ENCODE measurements around the gene ZNF526. TPM values are rescaled to one million over a fixed set of nuclear protein-coding genes. Genes with fewer than 3 reads are reported as not detected.

The ZNF526 gene
- total and polyA plus RNA-seq, 2 donors from 2014 or later, result 2.6 to 11.6 TPM

- Histone ChIP-seq H3K36me3 (ENCODE audit: control insufficient read depth in 2 of 3, insufficient read depth in 3 of 3, low read length in 3 of 3) (peaks cover 0 to 11% (median 0%) of the 10 kb centered on the region in 3 donors), H3K4me1 (ENCODE audit: control insufficient read depth in 2 of 3, insufficient read depth in 2 of 3, low read depth in 1 of 3, low read length in 3 of 3) (peaks cover 0 to 18% (median 7%) of the 10 kb centered on the region in 3 donors), H3K27ac (ENCODE audit: low read depth in 2 of 2, low read length in 2 of 2) (peak overlapping the region; percentile 92 to 99), H3K4me3 (ENCODE audit: low read length in 3 of 3) (peak overlapping the region; percentile 78 to 91 (median 81)), H3K27me3 (ENCODE audit: control insufficient read depth, insufficient read depth, low read length) (no peaks in the 10 kb centered on the region), H3K9ac (ENCODE audit: low read length in 3 of 3) (peak overlapping the region; percentile 51 to 80 (median 71)), H3K9me3 (ENCODE audit: control insufficient read depth in 2 of 3, insufficient read depth in 1 of 3, low read length in 3 of 3) (no peaks in the 10 kb centered on the region)
- DNase-seq (peak; percentile 95 to 98 (median 96)), FAIRE-seq (no peak)
- peak; percentile 61 for TF ChIP-seq CTCF (IDR thresholded peaks at IDR 0.05; ENCODE audit: borderline replicate concordance, extremely low read depth, insufficient read depth)
- intact Hi-C loops (cut with DNase I), result no loop called here
Measured at GRCh38 chr19:42244347-42245220, 24.5 kb downstream of the ZNF526 start.

- Histone ChIP-seq H3K27ac (ENCODE audit: low read depth in 2 of 2, low read length in 2 of 2) (peak overlapping the region in 1 of 2 donors; percentile 99), H3K4me3 (ENCODE audit: low read length in 3 of 3) (peak overlapping the region in 1 of 3 donors; percentile 78), H3K4me1 (ENCODE audit: control insufficient read depth in 2 of 3, insufficient read depth in 2 of 3, low read depth in 1 of 3, low read length in 3 of 3) (peaks cover 0 to 20% (median 12%) of the 10 kb centered on the region in 3 donors), H3K9me3 (ENCODE audit: control insufficient read depth in 2 of 3, insufficient read depth in 1 of 3, low read length in 3 of 3) (no peaks in the 10 kb centered on the region), H3K36me3 (ENCODE audit: control insufficient read depth in 2 of 3, insufficient read depth in 3 of 3, low read length in 3 of 3) (peaks cover 0 to 17% (median 3%) of the 10 kb centered on the region in 3 donors), H3K27me3 (ENCODE audit: control insufficient read depth, insufficient read depth, low read length) (no peaks in the 10 kb centered on the region), H3K9ac (ENCODE audit: low read length in 3 of 3) (peak overlapping the region in 1 of 3 donors; percentile 71)
- intact Hi-C loops (cut with DNase I), result no loop called here
- TF ChIP-seq CTCF (IDR thresholded peaks at IDR 0.05; ENCODE audit: borderline replicate concordance, extremely low read depth, insufficient read depth), result no peak
- DNase-seq (peak in 1 of 5 donors; percentile 77), FAIRE-seq (no peak)
Measured at GRCh38 chr19:42245231-42245630, 25.1 kb downstream of the ZNF526 start.

GRCh38 chr19:42246143-42246921, 26.2 kb downstream of the ZNF526 start:
- H3K4me1 ChIP-seq (ENCODE audit: control insufficient read depth in 2 of 3, insufficient read depth in 2 of 3, low read depth in 1 of 3, low read length in 3 of 3), result peaks cover 0 to 21% (median 13%) of the 10 kb centered on the region in 3 donors
- H3K9ac ChIP-seq (ENCODE audit: low read length in 3 of 3), result peak overlapping the region in 1 of 3 donors; percentile 48

More at GRCh38 chr19:42246143-42246921, 26.2 kb downstream of the ZNF526 start:
- H3K27me3 ChIP-seq (ENCODE audit: control insufficient read depth, insufficient read depth, low read length), result no peaks in the 10 kb centered on the region
- no peak overlapping the region for H3K4me3 ChIP-seq (ENCODE audit: low read length in 3 of 3)
- intact Hi-C loops (cut with DNase I), result no loop called here
- FAIRE-seq, result no peak
- H3K36me3 ChIP-seq (ENCODE audit: control insufficient read depth in 2 of 3, insufficient read depth in 3 of 3, low read length in 3 of 3), result peaks cover 0 to 20% (median 3%) of the 10 kb centered on the region in 3 donors
- no peak overlapping the region for H3K27ac ChIP-seq (ENCODE audit: low read depth in 2 of 2, low read length in 2 of 2)
- no peaks in the 10 kb centered on the region for H3K9me3 ChIP-seq (ENCODE audit: control insufficient read depth in 2 of 3, insufficient read depth in 1 of 3, low read length in 3 of 3)
- TF ChIP-seq CTCF (IDR thresholded peaks at IDR 0.05; ENCODE audit: borderline replicate concordance, extremely low read depth, insufficient read depth), result peak; percentile 60
- peak; percentile 57 to 91 (median 76) for DNase-seq
